Upper lobe of left lung (tissue), 4 donors: Measurements from ENCODE around the gene DEFB108B.
"Not testable (repeated sequence)": the region's sequence is repeated elsewhere in the genome, so short reads cannot be mapped to it uniquely, and the experiment has no call there.

Experiments used
- EP300 ChIP-seq, 4 donors: sonication (generic); formaldehyde crosslinking; IDR thresholded peaks; one replicate each; pipeline ENCODE4 v1.5.1; 2017; ENCODE audit warnings: antibody characterized with exemption in 4 of 4, control low read depth in 2 of 4
- POLR2AphosphoS5 ChIP-seq, 2 donors: sonication (generic); formaldehyde crosslinking; IDR thresholded peaks; one replicate each; pipeline ENCODE4 v1.5.1; 2017; ENCODE audit warnings: antibody characterized with exemption in 2 of 2
- TF ChIP-seq, protein P1 (sequence below), 6 experiments: fragments of 450-650 bp in 4 of 6; fragments of 200-600 bp in 2 of 6; sonication (generic) in 2 of 6; IDR thresholded peaks; one replicate each; pipeline ENCODE4 v1.5.1; 2016 to 2019; ENCODE audit warnings: antibody characterized with exemption in 6 of 6

DNA sequence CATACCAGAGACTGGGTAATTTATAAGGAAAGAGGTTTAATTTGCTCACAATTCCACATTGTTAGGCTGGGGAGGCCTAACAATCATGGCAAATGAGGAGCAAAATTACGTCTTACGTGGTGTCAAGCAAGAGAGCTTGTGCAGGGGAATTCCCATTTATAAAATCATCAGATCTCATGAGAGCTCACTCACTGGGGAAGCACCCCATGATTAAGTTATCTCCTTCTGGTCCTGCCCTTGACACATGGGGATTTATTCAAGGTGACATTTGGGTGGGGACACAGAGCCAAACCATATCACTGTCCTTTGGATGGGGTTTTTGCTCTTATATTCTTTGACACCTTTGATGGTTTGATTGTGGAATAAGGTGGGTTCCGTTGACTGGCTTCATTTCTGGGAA lies 36.9 kb downstream of the DEFB108B start:
- TF ChIP-seq, protein P1, sequence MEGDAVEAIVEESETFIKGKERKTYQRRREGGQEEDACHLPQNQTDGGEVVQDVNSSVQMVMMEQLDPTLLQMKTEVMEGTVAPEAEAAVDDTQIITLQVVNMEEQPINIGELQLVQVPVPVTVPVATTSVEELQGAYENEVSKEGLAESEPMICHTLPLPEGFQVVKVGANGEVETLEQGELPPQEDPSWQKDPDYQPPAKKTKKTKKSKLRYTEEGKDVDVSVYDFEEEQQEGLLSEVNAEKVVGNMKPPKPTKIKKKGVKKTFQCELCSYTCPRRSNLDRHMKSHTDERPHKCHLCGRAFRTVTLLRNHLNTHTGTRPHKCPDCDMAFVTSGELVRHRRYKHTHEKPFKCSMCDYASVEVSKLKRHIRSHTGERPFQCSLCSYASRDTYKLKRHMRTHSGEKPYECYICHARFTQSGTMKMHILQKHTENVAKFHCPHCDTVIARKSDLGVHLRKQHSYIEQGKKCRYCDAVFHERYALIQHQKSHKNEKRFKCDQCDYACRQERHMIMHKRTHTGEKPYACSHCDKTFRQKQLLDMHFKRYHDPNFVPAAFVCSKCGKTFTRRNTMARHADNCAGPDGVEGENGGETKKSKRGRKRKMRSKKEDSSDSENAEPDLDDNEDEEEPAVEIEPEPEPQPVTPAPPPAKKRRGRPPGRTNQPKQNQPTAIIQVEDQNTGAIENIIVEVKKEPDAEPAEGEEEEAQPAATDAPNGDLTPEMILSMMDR (IDR thresholded peaks at IDR 0.05): not testable (repeated sequence)
- not testable (repeated sequence) for TF ChIP-seq POLR2AphosphoS5, EP300 (IDR thresholded peaks at IDR 0.05)
